Mucosa of rectum (tissue), 2 donors: ENCODE data around the gene PRAMEF33.
"Not testable (repeated sequence)": the region's sequence is repeated elsewhere in the genome, so short reads cannot be mapped to it uniquely, and the experiment has no call there.

Source experiments
- H3K27ac ChIP-seq, 2 donors: one replicate each; pipeline ENCODE4 v1.7.0; 2013; ENCODE audit warnings: inconsistent platforms in 2 of 2, low read depth in 2 of 2, low read length in 2 of 2
- H3K27me3 ChIP-seq, 2 donors: one replicate each; pipeline ENCODE4 v1.7.0; 2013; ENCODE audit warnings: low read length in 2 of 2; ENCODE audit not compliant: control insufficient read depth in 2 of 2, insufficient read depth in 2 of 2
- H3K36me3 ChIP-seq, 2 donors: one replicate each; pipeline ENCODE4 v1.7.0; 2013; ENCODE audit warnings: low read length in 2 of 2; ENCODE audit not compliant: control insufficient read depth in 2 of 2, insufficient read depth in 2 of 2
- H3K4me1 ChIP-seq, 2 donors: one replicate each; pipeline ENCODE4 v1.7.0; 2013; ENCODE audit warnings: low read length in 2 of 2, mild to moderate bottlenecking in 1 of 2; ENCODE audit not compliant: control insufficient read depth in 2 of 2, insufficient read depth in 2 of 2
- H3K4me3 ChIP-seq, 2 donors: one replicate each; pipeline ENCODE4 v1.7.0; 2013; ENCODE audit warnings: low read length in 2 of 2
- H3K9ac ChIP-seq, 2 donors: one replicate each; pipeline ENCODE4 v1.7.0; 2013; ENCODE audit warnings: low read length in 2 of 2, low read depth in 1 of 2, mild to moderate bottlenecking in 1 of 2
- H3K9me3 ChIP-seq, 2 donors: one replicate each; pipeline ENCODE4 v1.7.0; 2013; ENCODE audit warnings: low read length in 2 of 2; ENCODE audit not compliant: control insufficient read depth in 2 of 2
- donor health status: healthy.
- donor health status: Normal muscosa, but diverticular disease.

Gene PRAMEF33, protein sequence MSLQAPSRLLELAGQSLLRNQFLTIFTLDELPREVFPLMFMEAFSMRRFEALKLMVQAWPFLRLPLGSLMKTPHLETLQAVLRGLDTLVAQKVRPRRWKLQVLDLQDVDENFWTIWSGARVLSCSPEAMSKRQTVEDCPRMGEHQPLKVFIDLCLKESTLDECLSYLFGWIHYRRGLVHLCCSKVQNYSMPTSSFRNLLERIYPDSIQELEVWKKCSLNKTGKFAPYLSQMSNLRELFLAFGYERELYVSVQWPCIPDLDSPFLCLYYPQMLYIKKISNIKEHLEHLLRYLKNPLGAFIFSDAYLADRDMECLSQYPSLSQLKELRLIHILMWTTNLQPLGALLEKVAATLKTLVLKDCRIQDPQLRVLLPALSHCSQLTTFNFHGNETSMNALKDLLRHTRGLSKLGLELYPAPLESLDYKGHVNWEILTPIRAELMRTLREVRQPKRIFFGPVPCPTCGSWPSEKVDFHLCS

DNA sequence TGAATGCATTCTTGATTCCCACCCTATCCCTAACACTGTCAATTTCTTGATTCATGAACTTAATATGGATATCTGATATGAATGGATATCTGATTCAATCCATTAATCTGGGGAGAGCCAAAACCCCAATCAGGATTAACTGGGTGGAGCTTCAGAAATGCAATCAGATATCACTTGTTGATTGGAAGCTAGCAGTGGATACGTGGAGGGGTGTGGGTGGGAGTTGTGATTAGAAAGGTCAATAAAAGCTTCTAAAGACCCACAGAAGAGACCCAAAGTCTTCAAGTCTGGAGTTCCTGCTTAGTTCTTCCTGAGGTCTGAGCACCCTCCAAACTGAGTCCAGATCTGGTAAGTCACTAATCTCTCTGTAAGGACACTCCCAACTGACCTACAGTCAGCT lies at the start of gene PRAMEF33:
PRAMEF33 (plus strand) TSS at position 301 of the 400 bp plus-strand sequence. CDS start 2,416 bp downstream, outside the sequence.
- not testable (repeated sequence) for H3K4me1 ChIP-seq, H3K36me3 ChIP-seq, H3K9ac ChIP-seq, H3K27ac ChIP-seq, H3K9me3 ChIP-seq, H3K4me3 ChIP-seq, H3K27me3 ChIP-seq

DNA sequence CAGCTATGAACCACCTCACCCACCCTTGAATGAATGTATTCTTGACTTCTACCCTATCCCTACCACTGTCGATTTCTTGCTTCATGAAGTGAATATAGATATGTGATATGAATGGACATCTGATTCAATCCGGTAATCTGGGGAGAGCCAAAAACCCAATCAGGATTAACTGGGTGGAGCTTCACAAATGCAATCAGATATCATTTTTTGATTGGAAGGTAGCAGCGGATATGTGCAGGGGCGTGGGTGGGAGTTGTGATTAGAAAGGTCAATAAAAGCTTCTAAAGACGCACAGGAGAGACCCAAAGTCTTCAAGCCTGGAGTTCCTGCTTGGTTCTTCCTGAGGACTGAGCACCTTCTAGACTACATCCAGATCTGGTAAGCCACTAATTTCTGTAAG lies 49.4 kb upstream of the PRAMEF33 start, which contains the start of gene PRAMEF5:
PRAMEF5 (plus strand) TSS at position 301 of the 400 bp plus-strand sequence. CDS start 5,071 bp downstream, outside the sequence.
- not testable (repeated sequence) for H3K4me3 ChIP-seq, H3K9ac ChIP-seq, H3K27ac ChIP-seq, H3K4me1 ChIP-seq, H3K36me3 ChIP-seq, H3K27me3 ChIP-seq, H3K9me3 ChIP-seq

DNA sequence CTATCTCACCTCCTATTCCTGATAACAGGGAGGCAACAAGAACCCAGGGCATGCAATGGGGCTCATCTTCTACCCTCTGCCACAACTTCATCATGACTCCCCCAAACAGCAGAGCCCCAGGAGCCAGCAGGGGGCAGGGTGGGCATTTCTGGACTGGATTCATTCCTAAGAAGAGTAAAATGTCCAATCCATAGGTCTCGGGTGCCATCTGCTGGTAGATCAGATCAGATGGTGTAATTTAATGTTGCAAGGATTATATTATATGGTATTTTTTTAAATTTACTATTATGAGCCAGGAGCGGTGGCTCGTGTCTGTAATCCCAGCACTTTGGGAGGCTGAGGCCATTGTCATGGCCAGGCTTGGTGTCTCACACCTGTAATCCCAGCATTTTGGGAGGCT lies 38.2 kb upstream of the PRAMEF33 start:
- H3K36me3 ChIP-seq, H3K27ac ChIP-seq, H3K4me3 ChIP-seq, H3K9me3 ChIP-seq, H3K27me3 ChIP-seq, H3K4me1 ChIP-seq, H3K9ac ChIP-seq: not testable (repeated sequence)

DNA sequence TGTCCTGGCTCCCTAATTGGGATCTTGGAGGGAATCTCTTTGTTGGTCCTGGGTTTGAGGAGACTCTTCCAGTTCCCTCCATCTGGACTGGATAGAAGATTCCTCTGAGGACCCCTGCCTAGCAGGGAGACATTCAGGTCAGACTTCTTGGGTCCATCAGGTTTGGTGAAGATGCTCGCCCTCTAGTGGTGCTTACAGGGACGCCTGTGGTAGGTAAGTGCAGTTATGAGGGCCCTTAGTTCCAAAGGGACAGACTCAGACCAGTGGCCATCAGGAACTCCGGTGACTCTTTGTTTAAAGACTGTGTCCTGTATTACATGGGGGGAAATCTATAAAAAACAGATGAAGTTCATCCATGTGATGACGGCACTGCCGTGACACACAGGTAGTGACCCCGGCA lies 26.3 kb upstream of the PRAMEF33 start:
- not testable (repeated sequence) for H3K27ac ChIP-seq, H3K9ac ChIP-seq, H3K9me3 ChIP-seq, H3K27me3 ChIP-seq, H3K36me3 ChIP-seq, H3K4me3 ChIP-seq, H3K4me1 ChIP-seq

DNA sequence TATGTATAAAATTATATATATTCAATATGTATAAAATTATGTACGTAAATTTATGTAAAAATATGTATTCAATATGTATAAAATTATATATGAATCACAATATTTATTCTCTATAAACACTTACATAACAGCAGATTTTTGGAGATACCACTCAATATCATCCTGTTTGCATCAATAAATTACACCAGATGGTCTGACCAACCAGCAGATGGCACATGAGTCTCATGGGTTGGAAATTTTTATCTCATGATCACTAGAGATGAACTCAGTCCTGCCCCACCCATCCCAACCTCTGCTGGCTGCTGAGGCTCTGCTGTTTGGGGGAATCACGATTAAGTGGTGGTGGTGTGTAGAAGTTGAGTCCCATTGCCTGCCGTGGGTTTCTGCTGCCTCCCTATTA lies 23.7 kb upstream of the PRAMEF33 start:
- H3K4me1 ChIP-seq, H3K9me3 ChIP-seq: not testable (repeated sequence)

DNA sequence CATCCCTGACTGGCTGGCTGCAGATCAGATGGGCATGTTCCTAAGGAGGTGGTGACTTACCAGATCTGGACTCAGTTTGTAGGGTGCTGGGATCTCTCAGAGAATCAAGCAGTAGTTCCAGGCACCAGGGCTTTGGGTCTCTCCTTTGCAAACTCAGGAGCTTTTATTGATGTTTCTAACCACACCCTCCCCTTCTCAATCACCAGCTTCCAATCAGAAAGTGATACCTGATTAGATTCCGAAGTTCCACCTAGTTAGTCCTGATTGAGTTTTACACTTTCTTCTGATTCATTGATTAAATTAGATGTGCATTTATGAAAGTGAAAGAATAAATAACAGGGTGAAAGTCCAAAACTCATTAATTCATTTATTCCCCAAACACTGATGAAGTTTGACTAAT lies 18.3 kb upstream of the PRAMEF33 start, which contains the start of gene PRAMEF8:
PRAMEF8 (minus strand) TSS at position 101 of the 400 bp plus-strand sequence. CDS start 1,046 bp downstream, outside the sequence.
- H3K36me3 ChIP-seq, H3K9me3 ChIP-seq, H3K27me3 ChIP-seq, H3K9ac ChIP-seq, H3K27ac ChIP-seq, H3K4me1 ChIP-seq, H3K4me3 ChIP-seq: not testable (repeated sequence)

More for the DNA sequence above, 23.7 kb upstream of the PRAMEF33 start:
- not testable (repeated sequence) for H3K9ac ChIP-seq, H3K36me3 ChIP-seq, H3K4me3 ChIP-seq, H3K27ac ChIP-seq, H3K27me3 ChIP-seq

DNA sequence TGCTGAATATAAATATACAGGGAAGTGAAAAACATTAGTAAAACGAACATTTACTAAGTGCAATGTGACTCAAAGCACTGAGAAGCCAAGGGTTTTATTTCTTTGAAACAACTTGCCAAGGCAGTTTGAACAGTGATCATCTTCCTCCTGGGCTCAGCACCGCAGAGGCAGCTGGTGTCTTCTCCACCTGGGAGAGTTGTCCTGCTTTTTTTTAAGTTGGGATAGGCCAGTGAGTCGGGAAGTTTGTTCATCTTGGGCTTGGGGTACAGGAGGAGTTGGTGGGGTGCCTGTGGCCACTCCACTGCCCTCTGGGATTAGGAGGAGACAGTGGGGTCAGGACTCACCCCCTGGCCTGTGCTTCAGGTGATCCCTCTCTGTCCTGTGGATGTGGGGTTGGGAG lies 14.3 kb upstream of the PRAMEF33 start:
- not testable (repeated sequence) for H3K27ac ChIP-seq, H3K9ac ChIP-seq, H3K36me3 ChIP-seq, H3K4me1 ChIP-seq, H3K9me3 ChIP-seq, H3K4me3 ChIP-seq, H3K27me3 ChIP-seq

DNA sequence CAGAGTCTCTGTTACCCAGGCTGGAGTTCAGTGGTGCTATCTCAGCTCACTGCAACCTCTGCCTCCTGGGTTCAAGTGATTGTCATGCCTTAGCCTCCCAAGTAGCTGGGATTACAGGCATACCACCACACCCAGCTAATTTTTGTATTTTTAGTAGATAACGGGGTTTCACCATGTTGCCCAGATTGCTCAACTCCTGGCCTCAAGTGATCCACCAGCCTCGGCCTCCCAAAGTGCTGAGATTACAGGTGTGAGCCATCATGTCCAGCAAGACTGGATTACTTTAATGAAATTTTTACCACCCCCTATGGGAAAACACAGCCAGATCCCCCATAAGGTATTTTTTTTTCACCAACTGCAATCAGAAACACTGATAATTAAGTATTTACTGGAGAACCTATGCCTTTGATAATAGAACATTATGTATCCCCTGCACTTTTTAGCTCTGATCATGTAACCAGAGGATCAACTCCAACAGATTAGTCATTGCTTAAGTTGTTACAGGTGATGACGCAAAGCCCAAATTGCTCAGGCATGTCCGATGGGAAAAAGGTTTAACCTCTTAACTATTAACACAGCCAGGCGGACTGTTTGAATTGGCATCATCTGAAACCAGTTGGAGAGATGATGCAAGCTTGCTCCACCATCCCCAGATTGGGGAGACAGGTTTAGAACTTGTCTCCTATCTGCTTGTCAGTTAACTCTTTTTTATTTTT lies 6.0 kb upstream of the PRAMEF33 start:
- not testable (repeated sequence) for H3K9me3 ChIP-seq, H3K36me3 ChIP-seq, H3K4me3 ChIP-seq, H3K4me1 ChIP-seq, H3K9ac ChIP-seq, H3K27ac ChIP-seq, H3K27me3 ChIP-seq

DNA sequence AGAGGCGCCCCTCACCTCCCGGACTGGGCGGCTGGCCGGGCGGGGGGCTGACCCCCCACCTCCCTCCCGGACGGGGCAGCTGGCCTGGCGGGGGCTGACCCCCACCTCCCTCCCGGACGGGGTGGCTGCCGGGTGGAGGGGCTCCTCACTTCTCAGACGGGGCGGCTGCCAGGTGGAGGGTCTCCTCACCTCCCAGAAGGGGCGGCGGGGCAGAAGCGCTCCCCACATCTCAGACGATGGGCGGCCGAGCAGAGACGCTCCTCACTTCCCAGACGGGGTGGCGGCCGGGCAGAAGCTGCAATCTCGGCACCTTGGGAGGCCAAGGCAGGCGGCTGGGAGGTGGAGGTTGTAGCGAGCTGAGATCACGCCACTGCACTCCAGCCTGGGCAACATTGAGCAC lies 4.6 kb upstream of the PRAMEF33 start:
- not testable (repeated sequence) for H3K27ac ChIP-seq, H3K36me3 ChIP-seq, H3K4me1 ChIP-seq, H3K4me3 ChIP-seq, H3K9ac ChIP-seq, H3K9me3 ChIP-seq, H3K27me3 ChIP-seq

DNA sequence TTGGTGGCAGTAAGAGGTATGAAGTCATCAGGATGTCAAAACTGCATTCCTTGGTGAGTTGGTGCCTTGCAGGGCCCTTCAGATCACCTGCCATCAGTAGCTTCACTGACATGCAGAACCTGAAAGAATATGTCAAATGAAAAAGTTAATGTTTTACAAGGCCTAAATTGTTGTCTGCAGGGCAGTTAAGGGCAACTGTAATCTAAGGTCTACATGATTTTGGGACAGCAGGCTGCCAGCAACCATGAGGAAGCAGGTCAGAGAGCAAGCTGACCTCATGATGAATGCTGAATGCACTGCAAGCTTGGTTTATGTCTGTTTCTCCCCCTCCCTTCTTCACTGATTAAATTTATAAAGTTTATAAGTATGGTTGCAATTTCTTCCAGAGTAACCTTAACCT lies 1.1 kb upstream of the PRAMEF33 start:
- H3K9ac ChIP-seq, H3K4me1 ChIP-seq, H3K27ac ChIP-seq, H3K9me3 ChIP-seq, H3K4me3 ChIP-seq, H3K36me3 ChIP-seq, H3K27me3 ChIP-seq: not testable (repeated sequence)
